Esophagus (tissue), 2 donors: ENCODE measurements around the gene TRIM7. TPM values are rescaled to one million over a fixed set of nuclear protein-coding genes. Genes with fewer than 3 reads are reported as not detected.

ENCODE experiments used
- H3K27ac ChIP-seq, 2 donors: one replicate each; pipeline ENCODE4 v1.5.1; 2013; ENCODE audit warnings: low read depth in 2 of 2, mild to moderate bottlenecking in 2 of 2, inconsistent platforms in 1 of 2, low read length in 1 of 2, moderate library complexity in 1 of 2
- H3K27me3 ChIP-seq, 2 donors: one replicate each; pipeline ENCODE4 v1.6.1; 2013; ENCODE audit warnings: low read length in 2 of 2, control low read depth in 1 of 2, mild to moderate bottlenecking in 1 of 2; ENCODE audit not compliant: insufficient read depth in 2 of 2, control insufficient read depth in 1 of 2
- H3K36me3 ChIP-seq, 2 donors: one replicate each; pipeline ENCODE4 v1.6.1; 2013; ENCODE audit warnings: low read length in 1 of 2; ENCODE audit not compliant: control insufficient read depth in 2 of 2, insufficient read depth in 2 of 2
- H3K4me1 ChIP-seq, 2 donors: one replicate each; pipeline ENCODE4 v1.6.1; 2013; ENCODE audit warnings: low read length in 1 of 2; ENCODE audit not compliant: control insufficient read depth in 2 of 2, insufficient read depth in 2 of 2
- H3K4me3 ChIP-seq, 2 donors: one replicate each; pipeline ENCODE4 v1.5.1; 2013; ENCODE audit warnings: low read length in 2 of 2, mild to moderate bottlenecking in 2 of 2, low read depth in 1 of 2, moderate library complexity in 1 of 2
- H3K9me3 ChIP-seq, 2 donors: one replicate each; pipeline ENCODE4 v1.6.1; 2013; ENCODE audit warnings: mild to moderate bottlenecking in 2 of 2, low read depth in 1 of 2, low read length in 1 of 2, moderate library complexity in 1 of 2; ENCODE audit not compliant: control insufficient read depth in 2 of 2, insufficient read depth in 1 of 2
- WGBS, 2 donors: extraction: QIAGEN DNeasy Blood & Tissue Kit; methylation state at CpG; one replicate each; pipeline ENCODE4 v1.1.7; 2013; 5-methylcytosine and 5-hydroxymethylcytosine counted together
- polyA plus RNA-seq, 2 donors: library from polyadenylated mRNA; stranded (reverse); fragments of 200-250 nt; gene quantifications; one replicate each; pipeline ENCODE4 v1.2.3, GENCODE V29; 2013
- donor health status: healthy with polysubstance abuse.
- donor health status: Bipolar disorder and iron deficiency.

The TRIM7 gene
- polyA plus RNA-seq, 2 donors: 26.9 to 33.8 TPM

DNA sequence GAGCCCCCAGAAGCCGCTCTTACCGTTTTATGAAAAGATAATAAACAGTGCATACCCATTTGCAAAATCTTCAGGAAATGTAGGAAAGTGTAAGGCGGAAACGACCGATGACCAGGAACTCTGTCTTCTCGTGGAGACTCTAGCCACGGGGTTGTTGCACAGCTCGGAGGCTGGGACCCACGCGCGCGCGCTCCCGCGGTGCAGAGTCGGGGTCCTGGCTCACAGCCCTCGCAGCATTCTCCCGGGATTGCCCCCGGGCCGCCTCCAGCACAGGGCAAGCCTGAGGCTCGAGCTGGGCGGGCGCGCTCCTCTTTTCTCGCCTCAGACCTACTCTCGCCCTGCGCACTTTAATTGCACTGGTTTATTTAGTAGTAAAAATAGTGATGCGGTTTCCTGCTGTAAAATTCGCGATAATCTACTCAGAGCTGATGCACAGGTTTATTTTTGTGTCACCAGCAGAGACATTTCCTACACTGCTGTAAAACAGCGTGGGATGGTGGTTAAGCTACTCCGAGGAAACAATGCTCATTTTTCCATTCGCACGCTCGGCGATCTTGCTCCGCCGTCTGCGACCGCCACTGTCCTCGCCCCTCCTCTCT is 15.5 kb downstream of the TRIM7 start:
- Histone ChIP-seq H3K4me3 (peak overlapping the region; percentile 74 to 81), H3K27me3 (no peaks in the 10 kb centered on the region), H3K9me3 (no peaks in the 10 kb centered on the region), H3K27ac (peak overlapping the region; percentile 45 to 79), H3K4me1 (peaks cover 4 to 8% of the 10 kb centered on the region in 2 donors), H3K36me3 (peaks cover 0 to 2% of the 10 kb centered on the region in 2 donors)
- WGBS, 2 donors: 0% methylated on average over 41 of the region's 41 CpGs

DNA sequence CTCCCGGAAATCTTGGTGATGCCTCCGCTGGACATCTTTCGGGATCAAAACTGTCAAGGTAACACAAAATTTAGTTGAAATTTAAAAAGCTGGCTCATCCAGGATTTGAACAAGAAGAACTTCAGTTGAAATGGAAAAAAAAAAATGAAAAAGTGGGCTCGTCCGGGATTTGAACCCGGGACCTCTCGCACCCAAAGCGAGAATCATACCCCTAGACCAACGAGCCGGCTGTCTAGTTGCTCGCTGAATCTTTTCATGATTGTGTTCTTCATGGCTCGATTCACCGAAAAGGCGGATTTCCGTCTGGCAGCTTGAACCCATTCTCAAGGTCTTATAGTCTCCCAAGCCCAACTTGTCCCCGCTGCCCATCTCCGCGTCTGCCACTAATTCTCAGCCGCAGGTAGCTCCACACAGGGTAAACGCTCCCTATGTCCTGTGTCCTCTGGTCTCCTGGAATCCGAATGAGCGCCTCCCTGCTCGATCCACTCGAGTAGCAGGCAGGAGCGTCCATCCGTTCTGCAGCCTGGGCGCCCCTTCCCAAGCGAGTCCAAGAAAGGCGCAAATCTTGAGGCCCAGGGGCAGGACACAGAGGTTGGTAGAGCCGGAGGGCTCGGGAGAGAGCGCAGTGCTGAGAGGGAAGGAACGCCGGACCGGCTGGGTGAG is 16.2 kb downstream of the TRIM7 start:
- peak overlapping the region; percentile 74 to 81 for H3K4me3 ChIP-seq
- H3K4me1 ChIP-seq: peaks cover 4 to 8% of the 10 kb centered on the region in 2 donors
- H3K9me3 ChIP-seq: no peaks in the 10 kb centered on the region
- H3K27me3 ChIP-seq: no peaks in the 10 kb centered on the region
- peak overlapping the region; percentile 78 to 91 for H3K27ac ChIP-seq
- WGBS, 2 donors: 1% methylated on average over 34 to 35 of the region's 35 CpGs
- no peaks in the 10 kb centered on the region for H3K36me3 ChIP-seq

DNA sequence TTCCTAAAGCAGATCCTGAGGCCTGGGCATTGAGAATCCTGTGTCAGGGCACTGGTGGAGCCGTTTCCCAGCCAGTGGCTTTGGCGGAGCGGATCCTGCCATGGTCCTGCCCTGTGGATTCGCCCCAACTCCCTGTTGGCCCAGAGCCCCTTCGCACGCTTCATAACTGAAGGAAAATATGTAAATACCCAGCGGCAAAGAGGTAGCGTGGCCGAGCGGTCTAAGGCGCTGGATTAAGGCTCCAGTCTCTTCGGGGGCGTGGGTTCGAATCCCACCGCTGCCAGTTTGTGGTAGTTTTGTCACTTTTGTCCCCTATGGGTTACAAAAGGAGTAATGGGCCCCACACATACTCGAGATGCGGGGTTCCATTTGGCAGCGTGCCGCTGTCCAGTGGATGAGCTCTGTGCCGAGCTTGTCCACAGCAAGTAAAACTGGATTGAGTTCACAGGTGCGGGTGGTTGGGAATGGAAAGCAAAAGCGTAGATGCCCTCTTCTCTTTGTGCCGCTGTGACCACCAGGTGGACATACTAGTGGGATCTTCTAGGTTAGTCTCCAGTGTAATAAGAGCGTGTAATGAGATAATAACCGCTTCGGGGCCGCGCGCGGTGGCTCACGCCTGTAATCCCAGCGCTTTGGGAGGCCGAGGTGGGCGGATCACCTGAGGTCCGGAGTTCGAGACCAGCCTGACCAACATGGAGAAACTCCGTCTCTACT is 17.3 kb downstream of the TRIM7 start:
- Histone ChIP-seq H3K36me3 (no peaks in the 10 kb centered on the region), H3K27ac (peak overlapping the region in 1 of 2 donors; percentile 43), H3K9me3 (no peaks in the 10 kb centered on the region), H3K4me1 (peaks cover 4 to 8% of the 10 kb centered on the region in 2 donors), H3K4me3 (no peak overlapping the region), H3K27me3 (no peaks in the 10 kb centered on the region)
- 7 to 8% methylated on average over 37 of the region's 37 CpGs for WGBS, 2 donors

DNA sequence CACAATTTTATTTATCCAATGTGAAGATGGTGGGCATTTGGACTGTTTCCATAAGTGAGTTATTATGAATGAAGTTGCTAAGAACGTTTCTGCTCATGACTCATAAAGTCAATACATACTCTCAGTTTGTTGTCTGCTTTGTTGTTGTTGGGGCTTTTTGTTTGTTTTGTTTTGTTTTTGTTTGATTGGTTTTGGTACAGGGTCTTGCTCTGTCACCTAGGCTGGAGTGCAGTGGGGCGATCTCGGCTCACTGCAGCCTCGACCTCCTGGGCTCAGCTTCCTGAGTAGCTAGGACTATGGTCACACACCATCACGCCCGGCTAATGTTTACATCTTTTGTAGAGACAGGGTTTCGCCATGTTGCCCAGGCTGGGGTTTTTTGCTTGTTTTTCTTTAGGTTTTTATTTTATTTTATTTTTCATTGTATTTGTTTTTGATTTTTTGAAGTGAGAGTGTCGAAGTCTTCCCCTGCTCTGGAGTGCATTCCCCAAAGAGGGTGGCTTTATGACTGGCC is 18.0 kb downstream of the TRIM7 start:
- H3K4me1 ChIP-seq: peaks cover 4 to 6% of the 10 kb centered on the region in 2 donors
- no peaks in the 10 kb centered on the region for H3K36me3 ChIP-seq
- H3K4me3 ChIP-seq: no peak overlapping the region
- 45 to 55% methylated on average over 8 of the region's 8 CpGs for WGBS, 2 donors
- no peaks in the 10 kb centered on the region for H3K27me3 ChIP-seq
- H3K9me3 ChIP-seq: no peaks in the 10 kb centered on the region
- peak overlapping the region in 1 of 2 donors; percentile 43 for H3K27ac ChIP-seq

DNA sequence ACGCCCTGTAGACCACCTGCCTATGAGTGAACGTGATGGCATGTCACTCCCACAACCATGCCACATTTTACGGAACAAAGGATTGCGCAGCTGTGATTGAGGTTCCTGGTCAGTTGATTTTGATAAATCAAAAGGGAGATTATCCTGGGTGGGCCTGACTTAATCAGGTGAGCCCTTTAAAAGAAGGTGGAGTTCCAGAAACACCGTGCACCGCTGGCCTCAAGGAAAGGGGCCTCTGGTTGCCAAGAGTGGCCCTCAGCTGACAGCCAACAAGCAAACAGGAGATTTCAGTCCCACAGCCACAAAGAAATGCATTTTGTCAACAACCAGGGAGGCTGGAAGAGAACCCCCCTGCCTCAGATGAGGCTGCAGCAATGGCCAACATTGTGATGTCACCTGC is 19.0 kb downstream of the TRIM7 start:
- no peaks in the 10 kb centered on the region for H3K9me3 ChIP-seq
- H3K4me1 ChIP-seq: peaks cover 4 to 6% of the 10 kb centered on the region in 2 donors
- no peaks in the 10 kb centered on the region for H3K36me3 ChIP-seq
- WGBS, 2 donors: 82 to 85% methylated on average over 6 of the region's 6 CpGs
- H3K4me3 ChIP-seq: no peak overlapping the region
- H3K27ac ChIP-seq: no peak overlapping the region
- no peaks in the 10 kb centered on the region for H3K27me3 ChIP-seq

DNA sequence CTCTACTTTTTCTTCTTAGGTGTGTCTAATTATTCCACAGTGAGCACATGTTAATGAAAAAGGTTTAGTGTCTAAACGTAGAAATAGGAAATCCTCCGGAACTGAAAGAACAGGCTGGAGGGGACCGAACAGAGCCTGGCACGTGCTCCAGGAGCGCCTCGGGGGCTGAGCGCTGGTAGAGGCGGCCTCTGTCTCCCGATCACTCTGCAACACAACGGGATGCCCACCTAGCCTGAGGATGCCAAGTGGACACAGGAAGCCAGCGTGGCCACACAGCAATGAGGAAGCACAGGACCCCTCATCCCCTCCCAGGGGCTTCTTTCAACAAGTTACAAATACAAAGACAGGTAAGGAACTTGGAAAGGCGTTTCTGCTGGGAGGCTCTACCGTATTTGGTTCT is 19.4 kb downstream of the TRIM7 start:
- WGBS, 2 donors: 89 to 90% methylated on average over 13 of the region's 13 CpGs
- no peaks in the 10 kb centered on the region for H3K27me3 ChIP-seq
- no peaks in the 10 kb centered on the region for H3K36me3 ChIP-seq
- H3K9me3 ChIP-seq: no peaks in the 10 kb centered on the region
- no peak overlapping the region for H3K27ac ChIP-seq
- H3K4me3 ChIP-seq: no peak overlapping the region
- H3K4me1 ChIP-seq: peaks cover 4 to 6% of the 10 kb centered on the region in 2 donors

DNA sequence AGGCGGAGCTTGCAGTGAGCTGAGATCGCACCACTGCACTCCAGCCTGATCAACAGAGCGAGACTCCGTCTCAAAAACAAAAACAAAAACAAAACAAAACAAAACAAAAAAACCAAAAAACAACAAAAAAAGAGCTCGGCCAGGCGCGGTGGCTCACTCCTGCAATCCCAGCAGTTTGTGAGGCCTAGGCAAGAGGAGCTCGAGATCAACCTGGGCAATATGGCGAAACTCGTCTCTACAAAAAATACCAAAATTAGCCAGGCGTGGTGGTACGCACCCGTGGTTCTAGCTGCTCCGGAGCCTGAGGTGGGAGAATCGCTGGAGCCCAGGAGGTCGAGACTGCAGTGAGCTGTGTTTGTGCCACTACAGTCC is 20.2 kb downstream of the TRIM7 start:
- H3K4me3 ChIP-seq: peak overlapping the region in 1 of 2 donors; percentile 35

DNA sequence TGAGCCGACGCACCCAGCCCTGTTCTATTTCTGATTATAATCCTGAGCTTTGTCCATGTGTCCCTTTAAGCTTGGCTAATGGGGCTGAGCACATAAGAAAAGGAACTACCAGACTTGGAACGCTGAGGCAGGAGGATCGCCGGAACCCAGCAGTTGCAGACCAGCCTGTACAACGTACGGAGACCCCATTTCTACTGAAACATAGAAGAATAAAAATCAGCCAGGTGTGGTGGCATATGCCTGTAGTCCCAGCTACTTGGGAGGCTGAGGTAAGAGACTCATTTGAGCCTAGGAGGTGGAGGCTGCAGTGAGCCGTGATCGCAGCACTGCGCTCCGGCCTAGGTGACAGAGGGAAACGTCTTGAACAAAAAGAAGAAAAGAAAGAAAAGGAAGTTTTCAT is 22.3 kb downstream of the TRIM7 start:
- Histone ChIP-seq H3K27ac (no peak overlapping the region), H3K4me3 (no peak overlapping the region), H3K27me3 (no peaks in the 10 kb centered on the region), H3K36me3 (no peaks in the 10 kb centered on the region), H3K4me1 (peaks cover 3% of the 10 kb centered on the region in 2 donors), H3K9me3 (no peaks in the 10 kb centered on the region)
- WGBS, 2 donors: 63 to 74% methylated on average over 12 of the region's 12 CpGs

More for the DNA sequence above, 20.2 kb downstream of the TRIM7 start:
- H3K36me3 ChIP-seq: no peaks in the 10 kb centered on the region
- H3K27me3 ChIP-seq: no peaks in the 10 kb centered on the region
- WGBS, 2 donors: 72 to 84% methylated on average over 16 of the region's 16 CpGs
- H3K9me3 ChIP-seq: no peaks in the 10 kb centered on the region
- no peak overlapping the region for H3K27ac ChIP-seq
- peaks cover 3 to 4% of the 10 kb centered on the region in 2 donors for H3K4me1 ChIP-seq

DNA sequence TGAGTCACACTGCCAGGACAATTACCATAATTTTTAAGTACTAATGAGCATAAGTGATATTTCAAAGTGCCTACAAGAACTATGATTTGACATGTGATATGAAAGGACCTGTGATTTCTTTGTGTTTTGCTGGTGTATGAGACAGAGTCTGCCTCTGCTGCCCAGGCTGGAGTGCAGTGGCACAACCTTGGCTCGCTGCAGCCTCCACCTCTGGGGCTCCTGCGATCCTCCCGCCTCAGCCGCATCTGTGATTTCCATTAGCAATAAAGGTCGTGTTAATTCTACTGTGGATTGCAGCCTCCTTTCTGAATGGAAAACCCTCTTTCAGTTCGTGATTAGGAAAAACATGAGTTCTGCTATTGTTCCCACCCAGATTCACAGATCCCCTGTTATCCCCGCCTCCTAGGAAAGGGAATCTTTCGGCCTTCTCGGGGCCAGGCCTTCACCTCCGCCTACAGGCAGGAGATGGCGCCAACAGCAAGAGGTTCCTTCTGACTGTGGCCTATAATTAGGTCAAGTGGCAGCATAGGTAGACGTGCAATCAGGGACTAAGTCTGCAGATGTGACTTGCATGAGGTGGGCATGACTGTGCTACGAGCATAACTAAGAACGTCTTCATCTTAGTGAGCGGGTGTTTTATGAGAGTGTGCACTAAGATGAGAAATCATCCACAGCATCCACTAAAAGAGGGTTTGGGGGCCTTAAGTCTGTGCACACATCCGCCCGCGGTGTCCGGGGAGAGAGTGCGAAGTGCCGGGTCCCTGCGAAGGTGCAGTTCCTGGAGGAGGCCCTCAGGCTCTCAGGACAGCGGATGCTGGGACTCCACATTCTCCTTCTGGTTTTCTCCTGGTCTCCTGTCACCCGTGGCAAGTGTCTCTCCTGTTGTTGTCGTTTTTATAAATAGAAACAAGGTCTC is 23.1 kb downstream of the TRIM7 start:
- H3K4me3 ChIP-seq: no peak overlapping the region
- no peaks in the 10 kb centered on the region for H3K36me3 ChIP-seq
- peaks cover 0 to 3% of the 10 kb centered on the region in 2 donors for H3K4me1 ChIP-seq
- no peaks in the 10 kb centered on the region for H3K27me3 ChIP-seq
- no peaks in the 10 kb centered on the region for H3K9me3 ChIP-seq
- no peak overlapping the region for H3K27ac ChIP-seq
- 44 to 51% methylated on average over 25 of the region's 25 CpGs for WGBS, 2 donors
